ENCODE results near the gene RPS6KA4. TPM values are rescaled to one million over a fixed set of nuclear protein-coding genes. Genes with fewer than 3 reads are reported as not detected.

The RPS6KA4 gene
- total and polyA plus RNA-seq, 2 of the 13 experiments (the other 11 are each of a cell fraction or from before 2014, with no cell fraction given): 8.9 to 14.2 TPM

- no peak for TF ChIP-seq ZNF18 (CRISPR knock-in tag; IDR thresholded peaks at IDR 0.05; ENCODE audit: insufficient replicate concordance)
- no peak for TF ChIP-seq IRX3 (CRISPR knock-in tag; IDR thresholded peaks at IDR 0.05; ENCODE audit: borderline replicate concordance, low read depth)
- TF ChIP-seq SSRP1 (CRISPR knock-in tag; IDR thresholded peaks at IDR 0.05): peak; percentile 94
- no peak for TF ChIP-seq REXO4 (CRISPR knock-in tag; IDR thresholded peaks at IDR 0.05; ENCODE audit: borderline replicate concordance)
- no peak for TF ChIP-seq HNRNPK (IDR thresholded peaks at IDR 0.05; ENCODE audit: low read depth, low read length, poor library complexity, severe bottlenecking)
- TF ChIP-seq HINFP (CRISPR knock-in tag; IDR thresholded peaks at IDR 0.05; ENCODE audit: low read depth): no peak
- no peak for TF ChIP-seq ZSCAN20 (CRISPR knock-in tag; IDR thresholded peaks at IDR 0.05; ENCODE audit: borderline replicate concordance)
- TF ChIP-seq ARID4A (CRISPR knock-in tag; IDR thresholded peaks at IDR 0.05; ENCODE audit: borderline replicate concordance): peak; percentile 61; the same call in 1 of the 2 replicates
- TF ChIP-seq MBNL3 (CRISPR knock-in tag; conservative IDR thresholded peaks at IDR 0.05): no peak
- no peak for TF ChIP-seq SRY (CRISPR knock-in tag; IDR thresholded peaks at IDR 0.05)
- no peak for TF ChIP-seq PTBP1 (IDR thresholded peaks at IDR 0.05; ENCODE audit: low read depth, low read length, poor library complexity, severe bottlenecking)
- TF ChIP-seq GZF1 (CRISPR knock-in tag; IDR thresholded peaks at IDR 0.05): no peak
- TF ChIP-seq ZFP37 (CRISPR knock-in tag; IDR thresholded peaks at IDR 0.05; ENCODE audit: borderline replicate concordance): no peak
- TF ChIP-seq MTA1 (CRISPR knock-in tag; IDR thresholded peaks at IDR 0.05; ENCODE audit: borderline replicate concordance): no peak
- no peak for TF ChIP-seq NR2F6 (IDR thresholded peaks at IDR 0.05)
- no peak for TF ChIP-seq NR2F6 (CRISPR knock-in tag; IDR thresholded peaks at IDR 0.05)
- TF ChIP-seq EP300 (IDR thresholded peaks at IDR 0.05; ENCODE audit: low read depth in 2 of 2, low read length in 2 of 2): 0 out of 4 replicates have a peak, but pooled peaks have one; percentile 5 to 15
- TF ChIP-seq EP300 (CRISPR knock-in tag; IDR thresholded peaks at IDR 0.05; ENCODE audit: borderline replicate concordance): no peak
- no peak for TF ChIP-seq ZNF33A (CRISPR knock-in tag; IDR thresholded peaks at IDR 0.05; ENCODE audit: borderline replicate concordance)
- no peak for TF ChIP-seq KLF12 (CRISPR knock-in tag; IDR thresholded peaks at IDR 0.05; ENCODE audit: borderline replicate concordance)
Measured at GRCh38 chr11:64317325-64317960, 41.5 kb upstream of the RPS6KA4 start, which contains the start of gene TRMT112 (continued).
